ENCODE results near the gene TUBB2B.

Gene TUBB2B

DNA sequence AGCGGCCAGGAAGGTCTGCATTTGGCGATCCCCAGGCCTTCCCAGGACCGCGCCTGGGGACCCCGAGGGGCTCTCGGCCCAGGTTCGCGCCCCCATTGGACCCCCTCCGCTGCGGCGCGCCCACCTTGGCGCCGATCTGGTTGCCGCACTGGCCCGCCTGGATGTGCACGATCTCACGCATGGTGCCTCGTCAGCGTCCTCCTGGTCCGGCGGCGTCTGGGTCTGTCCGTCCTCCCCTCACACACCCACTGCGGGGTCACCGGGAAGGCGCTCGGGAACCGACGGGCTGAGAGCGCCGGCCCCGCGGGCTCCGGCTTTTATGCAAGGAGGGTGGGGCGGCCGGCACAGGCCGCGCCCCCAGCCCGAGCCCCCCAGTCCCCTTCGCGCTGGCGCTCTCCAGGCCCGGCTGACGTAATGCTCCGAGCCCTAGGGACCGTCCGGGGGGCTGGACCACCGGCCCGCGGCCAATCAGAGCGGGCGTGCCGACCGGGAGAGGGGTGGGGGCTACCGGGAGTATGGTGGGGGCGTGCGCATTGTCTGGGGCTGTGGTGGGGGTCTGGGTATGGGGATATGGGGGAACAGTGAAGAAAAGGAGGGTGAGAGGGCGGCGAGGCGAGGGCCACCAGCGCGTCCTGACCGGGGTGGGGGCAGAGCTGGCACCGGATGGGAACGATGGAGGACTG lies at the start of gene TUBB2B:
TUBB2B (minus strand) TSS at position 291 of the 683 bp plus-strand sequence; CDS start at position 181, 110 bp downstream.
- DNase-seq (ENCODE audit: low read depth) = no peak

DNA sequence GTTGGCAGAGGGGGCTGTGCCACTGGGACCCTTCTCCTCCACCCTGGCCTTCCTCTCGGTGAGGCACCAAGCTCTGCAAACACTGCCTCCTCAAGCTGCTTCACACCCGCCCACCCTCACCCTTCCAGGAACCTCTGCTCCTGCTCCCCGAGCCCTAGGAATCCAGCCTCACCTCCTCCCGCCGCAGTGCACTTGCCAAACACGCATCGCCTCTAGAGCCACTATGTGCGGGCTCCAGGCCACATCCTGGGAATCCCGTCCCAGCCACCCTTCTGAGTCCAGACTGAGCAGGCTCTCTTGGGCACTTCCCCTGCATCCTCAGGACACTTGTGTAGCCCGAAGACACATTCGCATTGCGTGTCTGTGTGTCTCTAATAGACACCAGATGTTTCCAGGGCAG lies 49.8 kb upstream of the TUBB2B start:
- no peak for DNase-seq (ENCODE audit: low read depth)

DNA sequence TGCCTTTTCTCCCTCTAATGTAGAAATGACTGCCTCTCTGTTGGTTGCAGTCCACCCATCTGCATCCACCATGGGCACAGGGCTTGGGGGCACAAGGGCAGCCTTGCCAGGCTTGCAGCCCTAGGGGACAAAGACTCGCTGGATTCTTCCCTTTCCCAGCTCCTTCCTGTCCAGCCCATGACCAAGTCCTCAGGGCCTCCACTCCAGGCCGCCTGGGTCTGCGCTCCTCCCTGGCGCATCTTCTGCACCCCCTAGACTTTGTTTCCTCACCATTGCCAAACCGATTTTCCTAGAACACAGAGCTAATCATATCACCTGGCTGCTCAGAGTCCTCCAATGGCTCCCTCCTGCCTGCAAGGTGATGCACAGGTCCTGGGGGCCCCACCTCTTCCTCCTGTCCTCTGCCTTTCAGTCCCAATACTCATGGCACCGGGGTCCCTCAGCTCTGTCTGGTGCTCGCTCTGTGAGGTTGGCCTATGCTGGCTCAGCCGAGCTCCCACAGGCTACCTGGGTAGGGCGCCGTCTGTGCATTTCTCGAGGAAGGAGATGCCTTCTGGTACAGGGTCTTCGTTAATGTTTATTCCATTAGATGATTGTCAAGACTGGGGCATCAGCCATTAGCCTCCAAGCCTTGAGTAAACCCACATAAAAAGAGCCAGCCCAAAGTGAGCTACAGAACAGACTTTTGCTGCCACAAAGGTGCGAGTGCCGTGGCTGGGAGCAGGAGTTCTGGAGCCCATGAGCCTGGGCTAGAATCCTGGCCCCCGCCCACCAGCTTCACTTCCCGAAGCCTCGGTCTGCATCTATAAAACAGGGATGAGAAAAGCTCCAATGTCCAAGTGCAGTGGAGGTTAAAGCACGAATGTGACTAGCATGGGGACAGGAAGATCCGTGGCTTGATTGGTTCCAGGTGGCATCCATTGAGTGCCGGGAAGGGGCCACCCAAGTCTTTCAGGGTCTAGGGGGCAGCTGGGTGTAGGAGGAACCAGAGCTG lies 49.0 kb upstream of the TUBB2B start:
- no peak for DNase-seq (ENCODE audit: low read depth)

DNA sequence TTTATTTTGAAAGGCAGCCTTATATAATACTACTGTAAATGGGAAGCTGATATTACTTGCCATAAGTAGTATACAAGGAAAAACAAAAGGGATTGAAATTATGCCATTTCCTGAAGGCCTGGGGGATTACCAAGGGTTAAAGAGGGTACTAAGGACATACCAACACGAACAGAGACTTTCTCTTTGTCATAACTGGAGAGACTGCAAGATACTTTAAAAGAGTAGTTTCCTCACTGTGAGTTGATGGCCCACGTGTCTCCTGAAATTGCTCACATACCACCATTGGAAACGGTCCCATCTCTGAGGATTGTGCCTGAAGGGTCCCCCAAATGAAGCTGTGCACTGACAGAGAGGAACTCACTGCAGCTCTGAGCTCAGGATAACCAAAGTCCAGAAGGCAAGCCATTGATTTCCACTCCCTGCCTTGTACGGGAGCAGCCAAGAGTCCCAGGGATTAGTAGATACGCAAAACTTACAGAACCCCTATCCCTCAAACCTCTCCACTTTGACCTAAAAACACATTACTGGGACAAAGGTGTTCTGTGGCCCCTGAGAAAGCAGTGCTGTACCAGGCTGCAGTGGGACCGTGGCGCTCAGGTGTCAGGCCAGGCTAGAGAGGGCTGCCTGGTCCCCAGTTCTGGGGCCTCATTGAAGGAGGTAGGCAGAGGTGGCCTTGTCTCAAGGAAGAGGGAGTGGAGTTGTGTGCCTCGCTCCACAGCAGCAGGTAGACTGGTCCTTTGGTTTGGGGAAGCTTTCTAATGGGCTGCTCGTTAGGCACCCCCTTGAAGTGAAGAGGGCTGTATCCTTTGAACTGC lies 46.5 kb upstream of the TUBB2B start:
- no peak for DNase-seq (ENCODE audit: low read depth)

DNA sequence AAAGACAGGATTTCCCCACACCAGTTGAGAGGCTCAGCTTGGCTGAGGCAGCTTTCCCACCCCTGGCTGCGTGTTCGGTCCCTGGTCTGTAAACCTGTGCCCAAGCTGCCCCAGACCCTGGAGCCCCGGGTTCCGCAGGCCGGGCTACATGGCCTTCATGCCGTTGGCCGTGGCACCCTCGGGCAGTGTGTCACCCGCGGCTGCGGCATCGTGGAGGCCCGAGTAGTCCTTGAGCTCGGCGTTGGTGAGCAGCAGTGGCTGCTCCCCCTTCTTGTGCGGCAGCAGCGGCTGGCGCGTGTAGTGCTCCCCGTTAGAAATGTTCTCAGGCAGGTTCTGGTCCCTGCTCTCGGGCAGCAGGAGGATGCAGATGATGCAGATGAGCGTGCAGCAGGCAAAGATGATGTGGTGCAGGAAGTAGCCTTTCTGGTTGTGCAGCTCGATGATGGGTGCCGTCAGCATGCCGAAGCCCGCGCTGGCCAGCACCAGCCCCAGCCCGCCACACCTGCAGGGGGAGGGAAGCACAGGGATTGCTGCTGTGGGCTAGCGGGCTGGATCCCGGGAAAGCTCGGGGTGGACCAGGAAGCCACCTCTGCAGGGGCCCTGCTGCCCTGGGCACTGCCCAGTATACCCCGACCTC lies 45.6 kb upstream of the TUBB2B start:
- no peak for DNase-seq (ENCODE audit: low read depth)

DNA sequence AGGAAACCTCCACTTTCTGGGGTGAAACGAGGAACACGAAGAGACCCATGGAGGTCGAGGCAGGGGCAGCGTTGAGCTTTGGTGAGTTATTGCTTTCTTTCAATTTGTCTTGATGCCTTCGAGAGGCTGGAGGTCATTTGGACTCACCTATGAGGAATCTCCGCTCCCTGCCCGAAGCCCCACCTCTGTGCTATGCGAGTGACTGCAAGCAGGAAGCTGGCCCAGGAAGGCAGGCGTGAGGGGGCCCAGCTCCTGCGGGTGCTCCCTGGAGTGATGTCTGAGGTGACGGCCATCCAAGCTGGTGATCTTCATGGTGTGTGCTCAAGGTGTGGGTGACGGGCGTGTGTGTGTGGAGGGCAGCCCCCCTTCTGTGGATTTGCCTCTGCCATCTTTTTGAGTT lies 44.3 kb upstream of the TUBB2B start:
- DNase-seq (ENCODE audit: low read depth) = no peak

DNA sequence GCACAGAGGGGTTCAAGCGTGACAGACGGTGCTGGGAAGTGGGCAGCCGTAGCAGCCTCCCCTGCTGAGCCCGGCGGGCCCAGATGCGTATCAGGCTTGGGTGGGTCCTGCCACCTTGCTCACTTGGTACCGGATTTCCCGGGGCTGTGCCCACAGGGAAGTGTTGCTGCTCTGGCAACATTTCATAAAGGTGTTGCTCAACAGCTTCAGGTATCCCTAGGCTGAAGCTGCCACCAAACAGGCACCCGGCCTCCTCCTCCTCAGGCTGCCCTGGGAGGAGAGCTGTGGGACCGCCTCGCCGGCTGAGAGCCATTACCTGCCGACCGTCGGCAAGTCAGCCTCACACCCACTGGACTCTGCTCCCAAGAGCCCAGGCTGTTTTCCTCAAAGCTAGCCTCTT lies 42.8 kb upstream of the TUBB2B start:
- DNase-seq (ENCODE audit: low read depth) = no peak

GRCh38 chr6:3269281-3269975 lies 42.0 kb upstream of the TUBB2B start:
- DNase-seq (ENCODE audit: low read depth) = no peak

GRCh38 chr6:3268680-3269079 lies 41.2 kb upstream of the TUBB2B start:
- no peak for DNase-seq (ENCODE audit: low read depth)

- no peak for DNase-seq (ENCODE audit: low read depth)
Observed at GRCh38 chr6:3267162-3267561, 39.7 kb upstream of the TUBB2B start.

DNA sequence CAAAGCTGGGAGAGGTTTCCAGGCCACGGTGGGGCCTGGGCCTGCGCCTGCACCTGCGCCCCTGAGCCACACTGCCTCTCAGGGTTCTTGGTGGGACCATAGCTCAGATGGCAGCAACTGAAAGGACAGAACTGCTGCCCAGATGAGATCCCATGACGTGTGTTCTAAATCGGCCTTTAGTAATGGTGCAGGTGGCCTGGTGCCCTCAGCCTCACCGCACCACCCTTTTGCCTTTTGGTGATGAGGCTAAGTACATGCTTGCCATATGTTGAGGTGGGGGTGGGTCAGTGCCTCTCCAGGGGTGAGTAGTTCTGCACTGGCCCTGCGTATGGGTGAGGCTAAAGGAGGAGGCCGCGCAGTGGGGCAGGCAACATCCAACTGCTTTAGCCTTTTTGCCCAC lies 38.7 kb upstream of the TUBB2B start:
- no peak for DNase-seq (ENCODE audit: low read depth)

DNA sequence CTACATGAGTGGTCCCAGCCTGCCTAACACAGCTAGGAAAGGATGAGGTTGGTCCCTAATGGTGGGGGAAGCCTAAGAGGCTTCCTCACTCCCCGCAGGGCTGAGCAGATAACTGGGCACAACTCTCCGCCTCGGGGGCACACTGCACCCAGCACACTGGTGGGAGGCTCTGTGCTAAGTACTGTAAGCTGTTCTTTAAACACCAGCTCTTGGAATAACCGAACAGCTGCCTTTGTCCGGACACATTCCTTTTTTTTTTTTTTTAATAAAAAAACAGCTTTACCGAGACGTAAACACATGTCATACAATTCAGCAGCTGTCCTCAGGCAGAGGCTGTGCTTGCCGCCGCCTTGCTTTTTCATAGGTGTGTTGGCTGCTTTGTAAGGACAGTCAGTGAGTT lies 38.2 kb upstream of the TUBB2B start:
- DNase-seq (ENCODE audit: low read depth) = no peak

DNA sequence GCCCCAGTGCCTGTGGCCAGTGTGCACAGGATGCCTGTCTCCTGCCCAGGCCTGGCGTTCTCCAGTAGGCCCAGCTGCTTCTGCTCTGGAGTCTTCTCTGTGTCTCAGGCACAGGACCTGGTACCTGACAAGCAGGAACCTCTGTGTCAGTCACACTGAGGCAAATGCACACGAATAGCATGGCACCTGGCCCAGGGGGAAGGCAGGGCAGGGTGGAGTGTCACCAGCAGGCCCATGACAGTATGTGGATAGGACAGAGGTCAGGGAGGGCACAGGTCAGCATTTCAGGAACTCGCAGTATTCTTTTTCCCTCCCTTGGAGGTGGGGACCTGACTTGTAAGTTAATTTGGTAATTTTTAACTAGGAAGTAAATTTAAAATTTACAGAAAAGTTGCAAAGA lies 36.9 kb upstream of the TUBB2B start:
- no peak for DNase-seq (ENCODE audit: low read depth)

- no peak for DNase-seq (ENCODE audit: low read depth)
Observed at GRCh38 chr6:3263096-3263495, 35.6 kb upstream of the TUBB2B start.

DNA sequence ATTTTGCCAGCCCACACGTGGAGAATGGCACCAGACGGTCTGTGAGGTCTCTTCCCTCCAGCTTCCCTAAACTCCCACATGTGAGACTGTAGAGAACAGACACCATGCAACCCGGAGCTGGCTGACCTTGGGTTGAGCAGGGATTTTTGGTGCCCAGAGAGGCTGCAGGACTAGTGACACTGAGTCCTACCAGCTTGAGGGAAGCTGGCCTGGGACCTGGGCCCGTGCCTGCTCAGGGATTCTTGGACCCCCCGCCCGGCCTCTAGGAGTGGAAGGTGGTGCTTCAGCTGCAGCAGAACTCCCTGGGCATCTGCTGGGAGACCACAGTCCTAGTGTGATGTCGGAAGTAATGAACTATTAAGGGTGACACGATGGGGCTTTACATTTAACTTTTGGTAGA lies 34.5 kb upstream of the TUBB2B start:
- DNase-seq (ENCODE audit: low read depth) = no peak

DNA sequence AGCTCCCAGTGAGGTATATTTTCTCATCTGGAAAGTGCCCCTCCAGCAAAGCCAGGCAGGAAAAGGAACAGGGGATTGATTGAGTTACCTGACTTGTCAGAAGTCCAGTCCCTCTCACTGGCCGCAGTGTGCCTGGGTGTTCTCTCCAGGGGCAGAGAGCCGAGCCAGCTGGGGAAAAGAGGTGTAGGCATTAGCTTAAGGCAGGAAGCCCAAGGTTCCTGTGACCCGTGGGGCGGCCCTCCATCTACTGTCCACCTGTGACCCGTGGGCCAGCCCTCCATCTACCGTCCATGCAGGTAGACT lies 34.0 kb upstream of the TUBB2B start:
- no peak for DNase-seq (ENCODE audit: low read depth)

DNA sequence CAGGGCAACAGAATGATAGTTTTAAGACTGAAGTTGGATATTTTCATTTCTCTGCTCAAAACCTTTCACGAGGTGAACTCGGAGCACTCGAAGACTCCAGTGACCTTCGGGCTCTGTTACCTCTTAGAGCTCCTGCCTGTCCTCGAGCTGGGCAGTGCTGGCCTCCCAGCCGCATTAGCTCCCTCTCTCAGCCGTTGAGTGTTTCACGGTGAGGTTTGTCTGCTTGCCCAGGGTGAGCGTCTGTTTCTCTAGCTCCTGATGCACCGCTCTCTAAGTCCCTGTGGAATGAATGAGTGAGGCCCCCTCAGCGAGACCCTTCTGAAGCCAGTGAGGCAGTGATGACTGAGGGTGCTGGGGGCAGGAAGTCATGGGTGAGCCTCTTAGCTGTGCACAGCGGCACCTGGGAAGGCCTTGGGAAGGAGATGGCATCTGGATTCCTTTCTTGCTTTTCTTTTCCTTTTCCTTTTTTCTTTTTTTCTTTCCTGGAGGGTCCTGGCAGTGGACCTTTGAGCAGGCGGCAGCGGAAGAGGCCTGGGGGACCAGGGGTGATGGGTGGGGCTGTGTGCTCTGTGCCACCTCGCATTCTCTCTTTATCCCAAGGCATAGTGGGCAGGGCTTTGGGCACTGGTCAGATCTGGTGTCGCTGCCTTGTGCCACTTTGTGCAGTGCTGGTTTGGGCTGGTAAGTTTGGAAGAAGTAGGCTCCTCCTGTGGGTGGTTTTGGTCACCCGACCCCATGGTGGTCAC lies 33.5 kb upstream of the TUBB2B start:
- DNase-seq (ENCODE audit: low read depth) = no peak

DNA sequence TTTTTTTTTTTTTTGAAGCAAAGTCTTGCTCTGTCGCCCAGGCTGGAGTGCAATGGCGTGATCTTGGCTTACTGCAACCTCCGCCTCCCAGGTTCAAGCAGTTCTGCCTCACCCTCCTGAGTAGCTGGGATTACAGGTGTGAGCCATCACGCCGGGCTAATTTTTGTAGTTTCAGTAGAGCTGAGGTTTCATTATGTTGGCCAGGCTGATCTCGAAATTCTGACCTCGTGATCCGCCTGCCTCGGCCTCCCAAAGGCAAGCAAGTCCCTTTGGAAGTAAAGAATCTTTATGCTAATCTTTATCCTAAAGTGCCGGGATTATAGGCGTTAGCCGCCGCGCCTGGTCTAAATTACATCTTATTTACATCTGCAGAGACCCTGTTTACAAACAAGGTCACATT lies 32.8 kb upstream of the TUBB2B start:
- no peak for DNase-seq (ENCODE audit: low read depth)

DNA sequence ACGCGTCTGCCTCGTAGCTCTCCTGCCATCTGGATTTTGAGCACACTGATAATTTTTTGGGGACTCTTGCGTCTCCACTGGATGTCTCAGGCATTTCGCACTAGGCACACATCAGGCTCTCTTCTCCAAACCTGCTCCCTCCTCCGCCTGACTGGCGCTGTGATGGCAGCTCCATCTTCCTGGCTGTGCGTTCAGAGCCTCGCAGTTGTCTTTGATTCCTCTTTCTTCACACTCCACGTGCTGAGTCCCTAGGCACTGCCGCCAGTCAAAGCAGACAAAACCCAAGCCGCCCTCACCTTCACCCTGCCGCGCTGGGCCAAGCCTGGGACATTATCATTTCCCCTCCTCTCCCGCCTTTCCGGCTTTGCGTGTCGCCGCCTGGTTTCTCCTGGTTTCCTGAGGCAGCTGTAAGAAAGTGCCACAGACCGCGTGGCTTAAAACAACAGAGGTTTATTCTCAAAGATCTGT lies 32.1 kb upstream of the TUBB2B start:
- no peak for DNase-seq (ENCODE audit: low read depth)

DNA sequence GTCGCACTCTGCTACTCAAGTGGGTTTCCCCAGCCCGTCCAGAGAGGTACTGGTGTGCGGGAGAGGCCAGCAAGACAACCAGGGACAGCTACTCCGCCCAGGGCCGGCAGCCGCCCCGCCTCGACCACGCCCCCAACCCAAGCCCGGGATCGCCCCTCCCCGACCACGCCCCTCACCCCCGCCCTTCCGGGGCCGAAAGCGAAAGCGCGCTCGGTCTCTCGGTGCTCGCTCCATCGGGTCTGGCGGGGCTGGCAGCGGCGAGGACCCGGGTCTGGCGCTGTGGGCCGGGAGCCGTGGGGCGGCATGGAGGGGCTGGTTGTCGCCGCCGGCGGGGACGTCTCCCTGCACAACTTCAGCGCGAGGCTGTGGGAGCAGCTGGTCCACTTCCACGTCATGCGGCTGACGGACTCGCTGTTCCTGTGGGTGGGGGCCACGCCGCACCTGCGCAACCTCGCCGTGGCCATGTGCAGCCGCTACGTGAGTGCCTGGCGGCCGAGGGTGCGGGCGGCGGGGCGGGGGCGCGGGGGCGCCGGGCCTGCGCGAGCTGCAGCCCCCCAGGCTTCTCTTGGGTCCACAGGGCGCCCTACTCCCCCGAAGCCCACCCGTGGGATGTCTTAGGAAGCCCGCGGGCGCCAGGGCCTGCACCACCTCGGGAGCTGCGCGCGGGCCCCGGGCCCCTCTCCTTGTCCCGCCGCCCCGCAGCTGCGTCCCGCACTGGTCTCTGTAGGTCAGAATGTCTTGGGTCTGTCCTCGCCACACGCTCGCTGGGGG lies 31.5 kb upstream of the TUBB2B start, which contains the start of gene PSMG4:
PSMG4 (plus strand) TSS at position 228 of the 771 bp plus-strand sequence; CDS start at position 304, 76 bp downstream.
- DNase-seq (ENCODE audit: low read depth) = peak; percentile 96
